HG02588 (cell line): ENCODE results near the gene STK24.

ENCODE experiments used
- ATAC-seq: cut with Tn5 transposase; IDR thresholded peaks from one replicate; pipeline ENCODE4 v1.9.1; 2021; ENCODE audit warnings: mild to moderate bottlenecking, moderate library complexity; ENCODE audit not compliant: unreplicated experiment

Gene STK24

GRCh38 chr13:98514288-98514687 is 62.6 kb downstream of the STK24 start:
- no peak for ATAC-seq

- ATAC-seq = no peak
Observed at GRCh38 chr13:98513837-98514236, 63.1 kb downstream of the STK24 start.

- ATAC-seq = no peak
Observed at GRCh38 chr13:98512774-98513665, 63.9 kb downstream of the STK24 start.

GRCh38 chr13:98511435-98511834 is 65.5 kb downstream of the STK24 start:
- ATAC-seq = no peak

GRCh38 chr13:98510156-98510509 is 66.8 kb downstream of the STK24 start:
- ATAC-seq = no peak

- ATAC-seq = peak; percentile 47
Observed at GRCh38 chr13:98509271-98510155, 67.4 kb downstream of the STK24 start.

GRCh38 chr13:98508685-98509084 is 68.2 kb downstream of the STK24 start:
- no peak for ATAC-seq

- ATAC-seq = no peak
Observed at GRCh38 chr13:98508280-98508679, 68.6 kb downstream of the STK24 start.

GRCh38 chr13:98507282-98507797 is 69.6 kb downstream of the STK24 start:
- no peak for ATAC-seq

- no peak for ATAC-seq
Observed at GRCh38 chr13:98506728-98507230, 70.1 kb downstream of the STK24 start.

- ATAC-seq = no peak
Observed at GRCh38 chr13:98506322-98506721, 70.6 kb downstream of the STK24 start.

GRCh38 chr13:98505217-98505616 is 71.7 kb downstream of the STK24 start:
- no peak for ATAC-seq

GRCh38 chr13:98504371-98504963 is 72.4 kb downstream of the STK24 start:
- no peak for ATAC-seq

GRCh38 chr13:98504029-98504351 is 72.9 kb downstream of the STK24 start:
- ATAC-seq = no peak

GRCh38 chr13:98503175-98504028 is 73.5 kb downstream of the STK24 start:
- ATAC-seq = no peak

GRCh38 chr13:98500963-98501421 is 75.9 kb downstream of the STK24 start:
- peak; percentile 78 for ATAC-seq

- ATAC-seq = no peak
Observed at GRCh38 chr13:98496966-98497365, 79.9 kb downstream of the STK24 start.

GRCh38 chr13:98496479-98496791 is 80.5 kb downstream of the STK24 start:
- ATAC-seq = no peak

GRCh38 chr13:98495627-98496478 is 81.1 kb downstream of the STK24 start:
- ATAC-seq = no peak
